Spinal cord (tissue), 10 donors: Measurements from ENCODE around the gene CRMP1. TPM values are rescaled to one million over a fixed set of nuclear protein-coding genes. Genes with fewer than 3 reads are reported as not detected.

ENCODE experiments used
- DNase-seq, 6 donors: peaks; one replicate each; pipeline versions ENCODE4 v3.0.0 to v3.0.0-alpha.2; 2013 to 2015; ENCODE audit warnings: low spot score in 6 of 6, low read depth in 4 of 6
- H3K27ac ChIP-seq: one replicate; pipeline ENCODE4 v1.5.1; 2013; ENCODE audit warnings: low read depth, low read length, control low read depth
- H3K27me3 ChIP-seq: one replicate; pipeline ENCODE4 v1.6.1; 2013; ENCODE audit warnings: low read length; ENCODE audit not compliant: control insufficient read depth, insufficient read depth
- H3K36me3 ChIP-seq: one replicate; pipeline ENCODE4 v1.6.1; 2013; ENCODE audit warnings: low read length; ENCODE audit not compliant: control insufficient read depth, insufficient read depth
- H3K4me1 ChIP-seq: one replicate; pipeline ENCODE4 v1.6.1; 2013; ENCODE audit warnings: low read length; ENCODE audit not compliant: control insufficient read depth, insufficient read depth
- H3K4me3 ChIP-seq: one replicate; pipeline ENCODE4 v1.5.1; 2013; ENCODE audit warnings: low read depth, low read length, control low read depth
- H3K9me3 ChIP-seq: one replicate; pipeline ENCODE4 v1.6.1; 2013; ENCODE audit warnings: low read length; ENCODE audit not compliant: control insufficient read depth, insufficient read depth
- WGBS: methylation state at CpG from one replicate; pipeline ENCODE4 v1.1.5; 2013; ENCODE audit warnings: missing lambda C conversion rate; ENCODE audit not compliant: insufficient coverage; 5-methylcytosine and 5-hydroxymethylcytosine counted together
- polyA plus RNA-seq, 2 donors: library from polyadenylated mRNA; unstranded; fragments of 120-200 nt; gene quantifications; one replicate each; pipeline ENCODE4 v1.2.1, GENCODE V29; 2013; ENCODE audit not compliant: insufficient read length in 2 of 2
- total RNA-seq, 2 donors: library from RNA; depleted of rRNA in 1 of 2; stranded (reverse); fragments of 120-200 nt in 1 of 2; fragments of >200 nt in 1 of 2; gene quantifications; one replicate each; pipeline versions ENCODE4 v1.2.3 to v1.2.4, GENCODE V29; 2013 to 2014
- donor health status: healthy.

CRMP1 gene
- total and polyA plus RNA-seq, 4 donors, result 99.1 to 506 (median 301) TPM

GRCh38 chr4:5912614-5913019, 19.7 kb upstream of the CRMP1 start:
- no peak overlapping the region for H3K27ac ChIP-seq
- H3K4me1 ChIP-seq, result no peaks in the 10 kb centered on the region

GRCh38 chr4:5908876-5909427, 16.1 kb upstream of the CRMP1 start:
- 79% methylated on average over 2 of the region's 3 CpGs for whole genome bisulfite sequencing
- H3K36me3 ChIP-seq, result peaks cover 3% of the 10 kb centered on the region
- H3K4me3 ChIP-seq, result no peak overlapping the region
- no peaks in the 10 kb centered on the region for H3K27me3 ChIP-seq
- no peak for DNase-seq
- peaks cover 6% of the 10 kb centered on the region for H3K4me1 ChIP-seq
- no peaks in the 10 kb centered on the region for H3K9me3 ChIP-seq
- no peak overlapping the region for H3K27ac ChIP-seq

More at GRCh38 chr4:5912614-5913019, 19.7 kb upstream of the CRMP1 start:
- no CpG with 5 or more reads among the region's 1 CpG for WGBS
- H3K9me3 ChIP-seq, result no peaks in the 10 kb centered on the region
- H3K27me3 ChIP-seq, result no peaks in the 10 kb centered on the region
- peak in 2 of 6 donors; percentile 70 to 80 for DNase-seq
- no peaks in the 10 kb centered on the region for H3K36me3 ChIP-seq
- no peak overlapping the region for H3K4me3 ChIP-seq

GRCh38 chr4:5906191-5906590, 13.3 kb upstream of the CRMP1 start:
- Histone ChIP-seq H3K36me3 (peaks cover 3% of the 10 kb centered on the region), H3K9me3 (no peaks in the 10 kb centered on the region), H3K4me3 (no peak overlapping the region), H3K4me1 (peaks cover 6% of the 10 kb centered on the region), H3K27me3 (no peaks in the 10 kb centered on the region), H3K27ac (no peak overlapping the region)
- peak in 2 of 6 donors; percentile 56 to 80 for DNase-seq
- WGBS, result 19% methylated on average over 5 of the region's 5 CpGs

- Histone ChIP-seq H3K36me3 (peaks cover 3% of the 10 kb centered on the region), H3K9me3 (no peaks in the 10 kb centered on the region), H3K4me1 (peaks cover 6% of the 10 kb centered on the region), H3K27ac (no peak overlapping the region), H3K4me3 (no peak overlapping the region), H3K27me3 (no peaks in the 10 kb centered on the region)
- no peak for DNase-seq
- WGBS, result 10% methylated on average over 8 of the region's 8 CpGs
Observed at GRCh38 chr4:5905714-5906113, 12.8 kb upstream of the CRMP1 start.

GRCh38 chr4:5900844-5901243, 8.0 kb upstream of the CRMP1 start:
- DNase-seq, result peak in 2 of 6 donors; percentile 20 to 41
- 61% methylated on average over 5 of the region's 5 CpGs for WGBS
- H3K27ac ChIP-seq, result no peak overlapping the region

GRCh38 chr4:5899881-5900280, 7.0 kb upstream of the CRMP1 start:
- Histone ChIP-seq H3K9me3 (no peaks in the 10 kb centered on the region), H3K27me3 (no peaks in the 10 kb centered on the region), H3K4me3 (no peak overlapping the region), H3K36me3 (peaks cover 3% of the 10 kb centered on the region), H3K4me1 (peaks cover 1% of the 10 kb centered on the region), H3K27ac (no peak overlapping the region)
- no peak for DNase-seq
- WGBS, result 83% methylated on average over 1 of the region's 5 CpGs

More at GRCh38 chr4:5900844-5901243, 8.0 kb upstream of the CRMP1 start:
- Histone ChIP-seq H3K36me3 (peaks cover 3% of the 10 kb centered on the region), H3K9me3 (no peaks in the 10 kb centered on the region), H3K4me1 (peaks cover 1% of the 10 kb centered on the region), H3K27me3 (no peaks in the 10 kb centered on the region), H3K4me3 (no peak overlapping the region)

GRCh38 chr4:5899396-5899795, 6.5 kb upstream of the CRMP1 start:
- Histone ChIP-seq H3K9me3 (no peaks in the 10 kb centered on the region), H3K27ac (no peak overlapping the region), H3K36me3 (peaks cover 3% of the 10 kb centered on the region), H3K4me3 (no peak overlapping the region), H3K27me3 (no peaks in the 10 kb centered on the region), H3K4me1 (peaks cover 6% of the 10 kb centered on the region)
- DNase-seq, result no peak
- WGBS, result 88% methylated on average over 1 of the region's 1 CpG

GRCh38 chr4:5897674-5898073, 4.8 kb upstream of the CRMP1 start:
- peaks cover 5% of the 10 kb centered on the region for H3K27me3 ChIP-seq
- H3K4me3 ChIP-seq, result no peak overlapping the region
- no peaks in the 10 kb centered on the region for H3K36me3 ChIP-seq
- 85% methylated on average over 13 of the region's 13 CpGs for WGBS
- H3K9me3 ChIP-seq, result no peaks in the 10 kb centered on the region
- DNase-seq, result no peak
- H3K4me1 ChIP-seq, result peaks cover 19% of the 10 kb centered on the region
- no peak overlapping the region for H3K27ac ChIP-seq

GRCh38 chr4:5895287-5895686, 2.4 kb upstream of the CRMP1 start:
- Histone ChIP-seq H3K27ac (no peak overlapping the region), H3K27me3 (peaks cover 20% of the 10 kb centered on the region), H3K4me1 (peaks cover 39% of the 10 kb centered on the region), H3K36me3 (no peaks in the 10 kb centered on the region), H3K9me3 (no peaks in the 10 kb centered on the region), H3K4me3 (no peak overlapping the region)
- WGBS, result 43% methylated on average over 2 of the region's 4 CpGs
- peak in 2 of 6 donors; percentile 47 to 61 for DNase-seq

GRCh38 chr4:5894266-5894665, 1.4 kb upstream of the CRMP1 start:
- Histone ChIP-seq H3K4me3 (no peak overlapping the region), H3K27ac (no peak overlapping the region), H3K4me1 (peaks cover 49% of the 10 kb centered on the region), H3K9me3 (no peaks in the 10 kb centered on the region), H3K27me3 (peaks cover 22% of the 10 kb centered on the region), H3K36me3 (no peaks in the 10 kb centered on the region)
- WGBS, result 42% methylated on average over 4 of the region's 7 CpGs
- DNase-seq, result no peak
